Activated CD8-positive, alpha-beta memory T cell treated with anti-CD3 and anti-CD28 coated beads, Interleukin-2, amount 50 U/mL, for 1 hour (primary cell): ENCODE results near the gene PGM2L1.
A peak's percentile ranks its signal among the peaks of the same experiment; 100 is the strongest.
"Not testable (repeated sequence)": the region's sequence is repeated elsewhere in the genome, so short reads cannot be mapped to it uniquely, and the experiment has no call there.

ENCODE experiments used
- DNase-seq: peaks from one replicate; pipeline ENCODE4 v3.0.0-alpha.2; 2020; ENCODE audit errors: extremely low read depth

The PGM2L1 gene

DNA sequence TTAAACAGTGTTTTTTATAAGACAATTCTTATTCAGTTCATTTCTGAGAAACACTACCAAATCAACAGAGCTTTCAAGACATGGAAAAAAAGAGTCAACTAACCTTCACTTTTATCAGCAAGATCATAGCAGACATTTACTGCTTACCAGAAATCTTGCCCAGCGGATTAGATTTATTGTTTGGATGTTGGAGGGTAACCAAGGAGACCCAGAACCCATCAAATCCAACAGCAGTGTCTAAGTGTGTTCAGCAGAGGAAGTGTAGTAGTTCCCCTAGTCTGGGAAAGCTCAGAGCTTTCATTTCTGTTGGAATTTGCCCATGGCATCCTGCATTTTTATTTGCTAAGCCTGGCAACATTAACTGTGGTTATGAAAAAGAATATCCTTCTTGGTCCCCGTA lies 2.4 kb upstream of the PGM2L1 start:
- no peak for DNase-seq

DNA sequence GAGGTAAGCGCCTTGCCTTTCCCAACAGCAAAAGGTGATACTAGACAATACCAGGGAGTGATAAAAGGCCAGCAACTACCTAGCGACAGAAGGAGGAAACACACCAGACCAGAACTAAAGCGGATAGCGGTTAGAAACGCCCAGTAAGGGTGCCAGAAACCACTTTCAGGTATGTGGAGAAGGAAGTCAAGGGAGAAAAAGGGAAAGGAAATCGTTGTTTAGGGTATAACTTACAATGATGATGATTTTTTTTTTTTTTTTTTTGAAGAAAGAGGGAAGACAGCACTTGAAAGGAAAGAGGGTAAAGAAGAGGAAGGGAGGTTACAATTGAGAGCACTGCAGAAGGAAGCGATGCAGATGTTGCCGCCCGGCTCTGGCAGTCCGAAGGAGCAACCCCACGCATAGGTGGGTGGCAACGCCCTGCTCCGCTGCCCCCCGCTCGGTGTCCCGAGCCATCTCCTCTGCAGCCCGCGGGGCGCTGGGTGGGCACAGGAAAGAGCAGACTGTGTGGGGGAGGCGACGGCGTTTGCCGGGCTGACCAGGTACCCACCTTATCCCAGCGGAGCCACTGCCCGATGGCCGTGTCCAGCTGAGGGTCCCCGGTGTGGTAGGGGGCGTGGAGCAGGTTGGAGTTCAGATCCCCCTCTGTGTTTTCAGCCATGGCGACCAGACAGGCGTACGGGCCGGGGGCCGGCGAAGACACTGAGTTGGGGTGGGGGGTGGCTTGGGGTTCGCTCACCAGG lies 561 bp downstream of the PGM2L1 start:
- DNase-seq, result no peak

DNA sequence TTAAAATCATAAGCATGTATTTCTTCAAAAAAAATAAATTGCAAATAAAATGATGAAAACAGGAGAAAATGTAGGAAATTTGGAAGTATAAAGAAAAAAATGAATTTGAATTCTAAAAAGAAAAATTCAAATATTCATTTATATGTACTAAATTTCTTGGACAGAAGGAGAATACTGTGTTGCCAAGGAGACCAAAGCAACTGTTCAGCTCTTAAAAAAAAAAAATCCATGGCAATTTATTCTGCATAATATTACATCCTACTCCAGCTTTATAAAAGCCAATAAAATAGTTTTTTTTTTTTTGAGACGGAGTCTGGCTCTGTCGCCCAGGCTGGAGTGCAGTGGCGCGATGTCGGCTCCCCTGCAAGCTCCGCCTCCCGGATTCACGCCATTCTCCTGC lies 6.0 kb downstream of the PGM2L1 start:
- DNase-seq, result no peak

DNA sequence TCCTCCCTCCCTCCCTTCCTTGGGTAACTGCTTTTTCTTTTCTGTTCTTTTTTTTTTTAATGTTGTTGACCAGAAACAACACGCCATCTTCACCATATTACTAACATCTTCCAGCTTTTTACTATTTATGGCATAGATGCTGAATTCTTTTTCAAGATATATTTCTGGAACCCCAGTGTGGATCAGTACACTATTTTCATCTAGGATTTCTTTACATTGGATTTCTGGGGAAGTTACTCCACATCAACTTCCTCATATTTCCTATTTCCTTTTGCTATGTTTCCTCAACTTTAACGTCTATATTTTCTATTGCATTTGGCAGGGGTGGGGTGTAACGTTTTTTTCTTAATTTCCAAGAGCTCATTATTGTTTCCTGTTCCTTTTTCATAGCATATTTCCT lies 7.0 kb downstream of the PGM2L1 start:
- no peak for DNase-seq

DNA sequence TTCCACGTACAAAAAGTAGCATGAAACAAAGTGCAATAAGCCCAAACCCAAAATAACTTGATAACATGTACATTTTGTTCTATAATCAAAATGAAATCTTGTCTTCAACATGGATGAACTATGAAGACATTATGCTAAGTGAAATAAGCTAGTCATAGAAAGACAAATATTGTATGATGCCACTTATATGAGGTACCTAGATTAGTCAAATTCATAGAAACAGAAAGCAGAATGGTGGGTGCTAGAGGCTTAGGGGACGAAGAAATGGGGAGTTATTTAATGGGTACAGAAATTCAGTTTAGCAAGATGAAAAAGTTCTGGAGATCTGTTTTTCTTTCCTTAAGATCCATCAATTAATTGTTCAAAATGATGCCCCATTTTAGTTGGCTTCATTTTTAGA lies 7.5 kb downstream of the PGM2L1 start:
- DNase-seq, result no peak

DNA sequence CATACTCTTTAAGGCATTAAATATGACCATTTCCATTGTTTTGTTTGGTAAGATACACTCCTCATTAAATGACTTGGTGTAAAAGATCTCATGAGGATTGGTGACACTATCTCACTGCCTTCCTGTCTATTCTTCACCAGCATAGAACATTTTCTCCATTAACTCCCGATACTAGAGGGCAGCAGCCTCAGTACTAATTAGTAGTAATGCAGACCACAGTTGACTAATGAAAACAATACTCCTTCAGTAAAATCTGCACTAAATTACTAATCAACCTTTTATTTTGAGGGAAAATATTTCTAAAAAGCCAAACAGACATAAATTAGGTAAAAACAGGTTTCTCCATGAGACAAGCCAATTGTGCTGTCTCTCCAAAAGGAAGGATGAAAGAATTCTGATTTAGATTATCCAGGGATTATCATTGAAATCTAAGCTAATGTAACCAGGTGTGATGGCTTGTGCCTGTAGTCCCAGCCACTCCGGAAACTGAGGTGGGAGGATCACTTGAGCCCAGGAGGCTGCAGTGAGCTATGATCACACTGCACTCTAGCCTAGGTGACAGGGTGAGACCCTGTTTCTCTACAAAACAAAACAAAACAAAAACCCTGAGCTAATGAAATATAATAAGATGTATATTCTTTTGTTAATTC lies 9.4 kb downstream of the PGM2L1 start:
- peak; percentile 29 for DNase-seq

DNA sequence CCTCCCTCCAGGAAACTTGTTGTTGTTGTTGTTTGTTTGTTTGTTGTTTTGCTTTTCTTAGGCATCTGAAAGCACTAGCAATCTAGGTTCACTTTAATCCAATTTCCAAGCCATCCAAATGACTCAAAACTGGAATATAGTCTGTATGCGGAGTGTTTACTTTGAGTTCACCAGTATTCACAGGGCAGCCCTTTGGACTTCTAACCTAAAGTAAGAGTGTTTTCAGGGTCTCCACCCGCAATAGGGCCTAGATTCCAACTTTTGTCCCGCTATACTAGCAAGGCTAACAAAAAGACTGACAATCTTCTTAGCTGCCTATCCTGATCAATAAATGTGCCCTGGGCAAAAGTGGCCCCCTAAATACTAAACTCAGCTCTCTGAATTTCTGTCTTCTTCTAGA lies 13.6 kb downstream of the PGM2L1 start:
- DNase-seq, result no peak

DNA sequence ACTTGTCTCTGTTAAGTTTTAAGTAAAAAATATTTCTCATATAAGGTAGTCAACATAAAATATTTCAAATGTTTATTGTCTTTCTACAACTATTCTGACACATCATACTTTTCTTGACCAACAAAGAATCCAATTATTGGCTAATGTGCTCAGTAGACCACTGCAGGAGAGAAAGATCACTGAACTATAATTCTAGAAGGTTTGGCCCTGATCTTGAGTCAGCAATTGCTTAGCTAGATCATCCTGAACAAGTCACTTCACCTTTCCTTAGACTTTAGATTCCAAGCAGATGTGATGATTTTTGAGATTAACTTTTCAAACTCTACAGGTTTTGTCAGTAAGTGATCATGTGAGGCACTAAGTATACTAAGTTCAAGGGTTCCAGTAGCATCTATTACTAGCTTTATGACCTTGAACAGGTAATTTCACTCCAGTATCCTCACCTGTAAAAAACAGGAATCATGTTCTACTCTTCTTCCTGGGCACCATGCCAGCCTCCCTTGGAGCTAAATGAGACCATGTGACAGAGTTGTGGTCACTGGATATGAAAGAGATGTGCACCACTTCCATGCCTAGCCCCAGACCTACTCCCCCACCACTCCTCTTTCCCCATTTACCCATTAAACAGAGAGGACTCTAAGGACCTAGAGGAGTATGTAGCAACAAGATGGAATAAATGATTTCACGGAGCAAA lies 17.3 kb downstream of the PGM2L1 start:
- DNase-seq, result no peak

DNA sequence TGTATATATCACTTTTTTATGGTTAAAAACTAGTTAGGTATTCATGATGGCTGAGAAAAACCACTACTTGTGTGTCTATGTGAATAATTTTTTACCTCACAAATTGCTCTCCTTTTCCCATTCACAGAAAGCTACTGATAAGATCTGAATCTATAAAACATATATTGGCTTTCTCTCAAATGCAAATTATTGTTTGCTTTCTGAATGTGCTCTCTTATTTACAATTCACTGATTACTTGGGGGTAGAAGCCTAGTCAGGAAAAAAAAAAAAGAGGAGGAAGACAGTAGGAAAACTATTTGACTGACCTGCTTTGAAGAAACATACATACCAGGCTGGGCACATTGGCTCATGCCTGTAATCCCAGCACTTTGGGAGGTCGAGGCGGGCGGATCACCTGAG lies 20.5 kb downstream of the PGM2L1 start:
- DNase-seq, result no peak

DNA sequence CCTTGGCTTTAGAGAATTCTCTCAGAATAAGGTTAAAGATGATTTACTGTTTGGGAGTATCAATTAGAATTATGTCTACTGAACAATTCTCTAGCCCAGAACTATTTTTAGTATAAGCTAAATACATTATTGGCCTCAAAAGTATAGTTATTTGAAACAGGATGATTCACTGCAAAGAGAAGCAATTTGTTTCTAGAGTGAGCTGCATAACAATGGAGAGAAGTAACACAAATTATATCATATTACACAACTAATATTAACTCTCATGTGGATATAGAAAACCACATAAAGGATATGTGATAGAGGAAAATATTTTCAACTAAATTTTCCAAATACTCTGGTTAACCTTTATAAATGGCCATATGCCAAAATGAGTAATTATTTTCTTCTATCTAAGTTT lies 24.9 kb downstream of the PGM2L1 start:
- no peak for DNase-seq

DNA sequence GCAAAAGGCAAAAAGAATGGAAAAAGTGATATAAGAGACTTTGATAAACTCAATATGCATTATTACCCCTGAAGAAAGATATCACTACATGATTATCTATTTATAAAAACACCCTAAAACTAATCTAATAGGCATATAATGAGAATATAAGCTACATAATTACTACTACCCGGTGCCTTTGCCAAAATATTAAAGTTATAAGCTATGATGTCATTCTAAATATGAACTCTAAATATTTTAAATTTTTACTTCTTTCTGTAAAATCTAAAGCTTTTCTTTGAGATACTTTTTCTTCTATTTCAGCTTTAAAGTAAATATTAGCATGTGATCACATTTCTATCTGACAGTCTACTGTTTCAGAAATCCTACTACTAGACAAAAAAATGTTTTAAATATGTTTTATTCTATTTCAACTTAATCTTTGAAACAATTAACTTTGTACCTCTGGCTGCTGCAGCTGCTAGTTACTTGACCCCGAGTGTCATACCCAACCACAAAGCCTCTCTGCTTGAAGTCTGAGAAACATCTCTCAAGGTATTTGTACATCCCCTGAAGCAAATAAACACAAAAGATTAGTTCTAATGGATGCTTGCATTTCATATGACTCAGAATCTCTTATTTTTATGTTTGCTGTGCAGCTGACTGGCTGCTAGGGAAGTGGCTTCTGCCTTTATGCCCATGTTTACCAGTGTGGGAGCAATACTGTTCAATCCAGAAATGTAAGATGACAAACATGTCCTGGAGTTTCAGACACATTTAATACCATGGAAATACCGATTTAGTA lies 26.8 kb downstream of the PGM2L1 start:
- DNase-seq, result no peak

DNA sequence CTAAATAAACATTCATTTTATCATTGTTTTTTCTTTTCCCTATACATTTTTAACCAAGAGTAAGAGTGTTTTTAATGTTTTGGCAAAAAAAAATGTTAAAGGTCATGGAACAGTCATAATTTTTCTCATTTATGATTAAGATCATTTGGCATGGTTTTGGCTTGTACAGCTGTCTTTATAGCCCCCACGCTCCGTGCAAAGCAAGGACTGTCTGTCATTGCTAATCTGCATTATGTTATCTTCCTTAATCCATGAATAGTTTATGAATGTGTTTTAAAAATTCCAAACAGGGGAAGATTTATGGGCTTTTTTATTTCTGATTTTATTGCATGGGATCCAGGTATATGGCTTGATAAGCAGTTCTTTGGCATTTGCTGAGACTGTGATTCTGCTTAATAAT lies 28.1 kb downstream of the PGM2L1 start:
- no peak for DNase-seq

DNA sequence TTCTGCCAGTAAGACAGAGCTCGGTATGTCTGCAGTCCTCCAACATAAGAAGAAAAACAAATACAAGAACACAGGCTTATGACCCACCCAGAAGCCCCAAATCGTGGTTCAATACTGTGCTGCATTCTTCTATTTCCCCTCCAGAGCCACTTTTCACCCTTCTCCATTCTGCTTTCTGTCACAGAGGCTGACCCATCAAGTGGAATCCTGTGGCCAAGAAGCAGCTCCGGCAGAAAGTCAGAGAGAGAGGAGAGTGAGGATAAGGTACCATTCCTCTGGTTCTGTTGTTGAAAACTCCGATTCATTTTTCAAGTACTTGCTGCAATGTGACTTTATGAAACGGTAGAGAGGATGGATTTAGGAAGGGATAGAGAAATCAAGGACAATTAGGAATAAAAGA lies 30.4 kb downstream of the PGM2L1 start:
- no peak for DNase-seq

DNA sequence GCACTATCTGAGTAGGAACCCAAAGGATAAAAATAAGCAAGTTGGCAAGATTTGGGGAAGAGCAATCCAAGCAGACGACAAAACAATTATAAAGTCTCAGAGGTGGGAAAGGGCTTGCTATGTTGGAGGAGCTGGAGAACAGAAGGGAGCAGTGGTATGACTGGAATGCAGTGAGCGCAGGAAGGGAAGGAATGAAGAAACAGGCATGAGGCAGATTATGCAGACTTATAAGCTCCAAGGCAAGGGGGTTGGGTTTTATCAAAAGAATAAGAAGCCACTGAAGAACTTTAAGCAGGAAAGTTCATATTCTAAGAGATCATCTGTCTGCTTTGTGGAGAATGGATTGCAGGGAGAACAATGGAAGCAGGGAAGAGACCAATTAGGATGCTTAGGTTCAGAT lies 31.7 kb downstream of the PGM2L1 start:
- DNase-seq, result no peak

DNA sequence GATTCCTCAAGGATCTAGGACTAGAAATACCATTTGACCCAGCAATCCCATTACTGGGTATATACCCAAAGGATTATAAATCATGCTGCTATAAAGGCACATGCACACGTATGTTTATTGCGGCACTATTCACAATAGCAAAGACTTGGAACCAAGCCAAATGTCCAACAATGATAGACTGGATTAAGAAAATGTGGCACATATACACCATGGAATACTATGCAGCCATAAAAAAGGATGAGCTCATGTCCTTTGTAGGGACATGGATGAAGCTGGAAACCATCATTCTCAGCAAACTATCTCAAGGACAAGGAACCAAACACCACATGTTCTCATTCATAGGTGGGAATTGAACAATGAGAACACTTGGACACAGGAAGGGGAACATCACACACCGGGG lies 32.4 kb downstream of the PGM2L1 start:
- not testable (repeated sequence) for DNase-seq

DNA sequence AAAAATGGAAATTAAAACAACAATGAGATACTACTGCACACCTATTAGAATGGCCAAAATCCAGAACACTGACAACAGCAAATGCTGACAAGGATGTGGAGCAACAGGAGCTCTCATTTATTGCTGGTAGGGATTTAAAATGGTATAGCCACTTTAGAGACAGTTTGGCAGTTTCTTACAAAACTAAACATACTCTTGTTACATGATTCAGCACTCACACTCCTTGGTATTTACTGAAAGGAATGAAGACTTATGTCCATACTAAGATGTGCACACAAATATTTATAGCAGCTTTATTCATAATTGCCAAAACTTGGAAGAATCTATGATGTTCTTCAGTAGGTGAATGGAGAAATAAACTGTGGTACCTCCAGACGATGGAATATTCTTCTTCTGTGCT lies 40.8 kb downstream of the PGM2L1 start:
- DNase-seq, result no peak

DNA sequence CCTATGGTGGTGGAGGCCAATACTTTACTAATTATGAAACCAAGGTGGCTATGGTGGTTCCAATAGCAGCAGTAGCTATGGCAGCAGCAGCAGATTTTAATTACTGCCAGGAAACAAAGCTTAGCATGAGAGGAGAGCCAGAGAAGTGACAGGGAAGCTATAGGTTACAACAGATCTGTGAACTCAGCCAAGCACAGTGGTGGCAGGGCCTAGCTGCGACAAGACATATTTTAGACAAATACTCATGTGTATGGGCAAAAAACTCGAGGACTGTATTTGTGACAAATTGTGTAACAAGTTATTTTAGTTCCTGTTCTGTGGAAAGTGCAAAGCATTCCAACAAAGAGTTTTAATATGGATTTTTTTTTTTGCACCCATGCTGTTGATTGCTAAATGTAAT lies 42.6 kb downstream of the PGM2L1 start:
- DNase-seq, result no peak

DNA sequence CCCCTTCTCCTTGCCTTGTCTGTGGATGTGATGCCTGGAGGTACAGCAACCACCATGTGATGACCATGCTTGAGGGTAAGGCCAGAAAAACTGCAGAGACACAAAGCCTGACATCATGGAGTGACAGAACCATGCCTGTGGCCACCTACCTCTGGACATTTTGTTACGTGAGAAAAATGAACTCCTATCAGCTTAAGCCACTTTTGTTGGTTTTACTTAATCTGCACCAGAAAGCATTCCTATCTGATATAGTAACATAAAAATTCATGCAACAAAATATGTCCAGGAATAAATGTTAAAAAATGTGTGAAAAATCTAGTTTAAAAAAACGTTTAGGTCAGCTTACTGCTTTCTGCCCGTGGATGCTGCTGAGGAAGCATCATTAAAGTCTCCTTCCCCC lies 44.2 kb downstream of the PGM2L1 start:
- no peak for DNase-seq

DNA sequence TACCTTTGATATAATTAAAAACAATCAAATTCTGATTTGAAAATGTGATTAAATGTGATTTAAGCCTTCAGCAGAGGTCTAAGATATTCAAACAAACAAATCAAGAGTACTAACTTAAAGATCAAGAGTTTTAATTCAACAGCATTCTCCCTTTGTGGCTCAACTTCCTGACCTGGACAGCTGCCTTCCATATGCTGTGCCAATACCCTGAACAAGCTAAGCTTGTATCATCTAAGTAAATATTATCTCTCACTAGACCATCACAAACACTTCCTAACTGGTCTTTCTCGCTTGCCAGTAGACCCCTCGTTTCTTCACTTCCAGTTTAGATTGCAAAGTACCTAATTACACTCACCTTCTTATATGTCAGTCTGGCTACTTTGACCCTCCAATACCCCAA lies 50.9 kb downstream of the PGM2L1 start:
- no peak for DNase-seq

DNA sequence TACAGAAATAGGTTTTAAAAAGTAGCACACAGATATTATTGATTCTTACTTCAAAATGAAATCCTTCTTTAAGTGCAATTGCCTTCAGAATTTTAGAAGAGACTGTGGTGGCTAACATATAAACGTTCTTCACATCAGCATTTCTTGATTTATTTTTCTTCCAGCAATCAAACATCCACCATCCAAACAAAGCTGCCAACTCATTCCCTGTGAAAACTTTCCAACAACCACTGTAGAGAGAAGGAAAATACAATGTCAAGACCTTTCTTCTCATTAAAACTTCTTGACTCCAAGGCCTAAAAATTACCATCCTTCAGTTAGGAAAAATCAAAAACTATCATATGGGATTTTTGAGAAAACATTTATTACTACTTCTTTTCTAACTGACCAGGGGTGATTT lies 52.8 kb downstream of the PGM2L1 start:
- no peak for DNase-seq

DNA sequence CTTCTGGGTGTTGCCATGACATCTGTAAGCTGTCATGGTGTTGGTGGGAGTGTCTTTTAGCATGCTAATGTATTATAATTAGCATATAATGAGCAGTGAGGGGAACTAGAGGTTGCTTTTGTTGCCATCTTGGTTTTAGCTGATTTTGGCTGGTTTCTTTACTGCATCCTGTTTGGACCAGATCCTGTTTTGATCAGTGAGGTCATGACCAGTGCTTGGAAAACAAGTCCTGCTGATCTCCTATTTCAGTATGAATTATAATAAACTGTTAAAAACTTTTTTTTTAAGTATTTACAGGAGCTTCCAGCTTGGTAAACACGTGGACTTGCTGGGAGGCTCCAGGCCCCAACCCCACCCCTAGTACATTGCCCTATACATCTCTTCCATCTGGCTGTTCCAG lies 56.3 kb downstream of the PGM2L1 start:
- no peak for DNase-seq

DNA sequence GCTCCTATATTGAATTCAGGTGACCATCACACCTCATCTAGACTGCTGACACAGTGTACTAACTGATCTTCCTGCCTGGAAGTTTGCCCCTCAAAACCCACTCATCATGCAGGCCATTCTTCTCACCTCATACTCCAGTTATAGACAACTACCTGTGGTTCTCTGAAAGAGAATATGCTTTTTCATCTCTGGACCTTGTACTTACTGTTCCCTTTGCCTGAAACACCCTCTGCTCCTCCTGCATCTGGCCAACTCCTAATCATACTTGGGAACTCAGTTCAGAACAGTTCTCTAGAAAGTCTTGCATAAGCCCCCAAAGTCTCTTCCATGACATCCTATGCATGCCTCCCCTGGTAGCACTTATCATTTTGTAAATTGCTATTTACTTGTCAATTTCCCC lies 58.6 kb downstream of the PGM2L1 start:
- no peak for DNase-seq
